Fibroblast of villous mesenchyme (primary cell): ENCODE data around the gene PNPLA1. TPM values are rescaled to one million over a fixed set of nuclear protein-coding genes. Genes with fewer than 3 reads are reported as not detected.

ENCODE experiments used
- DNase-seq: peaks from one replicate; pipeline ENCODE4 v3.0.0-alpha.2; 2010; ENCODE audit warnings: low read depth
- H3K4me3 ChIP-seq: 2 replicates; pipeline ENCODE4 v1.5.1; 2011; ENCODE audit warnings: low read depth, mild to moderate bottlenecking, low read length
- total RNA-seq: library from RNA; depleted of rRNA; stranded (reverse); fragments of >200 nt; gene quantifications from 2 replicates; pipeline ENCODE4 v1.2.3, GENCODE V29; 2012
- TF ChIP-seq, protein P1 (sequence below): IDR thresholded peaks from 2 replicates; pipeline ENCODE4 v1.5.1; 2012; ENCODE audit warnings: low read depth, mild to moderate bottlenecking, low read length; ENCODE audit not compliant: insufficient read depth

The PNPLA1 gene
- total RNA-seq, 1 donor, result not detected

DNA sequence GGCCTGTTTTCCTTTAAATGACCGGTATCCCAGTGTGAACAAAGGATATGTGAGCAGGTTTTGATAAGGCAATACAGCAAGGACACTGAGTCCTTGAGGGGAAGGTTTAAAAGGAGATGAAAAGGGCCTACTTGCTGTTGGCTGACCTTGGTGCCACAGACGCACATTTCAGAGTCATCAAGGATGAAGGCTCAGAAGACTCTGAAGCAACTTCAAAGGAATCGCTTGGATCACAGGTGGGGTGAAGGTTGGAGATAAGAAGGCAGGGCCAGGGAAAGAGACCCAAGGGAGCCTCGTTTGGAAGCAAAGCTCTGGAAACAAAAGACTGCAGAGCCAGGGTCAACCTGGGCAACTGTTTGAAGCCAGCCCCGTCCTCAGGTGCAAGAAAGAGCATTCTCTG, 30.1 kb upstream of the PNPLA1 start:
- TF ChIP-seq, protein P1, sequence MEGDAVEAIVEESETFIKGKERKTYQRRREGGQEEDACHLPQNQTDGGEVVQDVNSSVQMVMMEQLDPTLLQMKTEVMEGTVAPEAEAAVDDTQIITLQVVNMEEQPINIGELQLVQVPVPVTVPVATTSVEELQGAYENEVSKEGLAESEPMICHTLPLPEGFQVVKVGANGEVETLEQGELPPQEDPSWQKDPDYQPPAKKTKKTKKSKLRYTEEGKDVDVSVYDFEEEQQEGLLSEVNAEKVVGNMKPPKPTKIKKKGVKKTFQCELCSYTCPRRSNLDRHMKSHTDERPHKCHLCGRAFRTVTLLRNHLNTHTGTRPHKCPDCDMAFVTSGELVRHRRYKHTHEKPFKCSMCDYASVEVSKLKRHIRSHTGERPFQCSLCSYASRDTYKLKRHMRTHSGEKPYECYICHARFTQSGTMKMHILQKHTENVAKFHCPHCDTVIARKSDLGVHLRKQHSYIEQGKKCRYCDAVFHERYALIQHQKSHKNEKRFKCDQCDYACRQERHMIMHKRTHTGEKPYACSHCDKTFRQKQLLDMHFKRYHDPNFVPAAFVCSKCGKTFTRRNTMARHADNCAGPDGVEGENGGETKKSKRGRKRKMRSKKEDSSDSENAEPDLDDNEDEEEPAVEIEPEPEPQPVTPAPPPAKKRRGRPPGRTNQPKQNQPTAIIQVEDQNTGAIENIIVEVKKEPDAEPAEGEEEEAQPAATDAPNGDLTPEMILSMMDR, result no peak
- no peak for DNase-seq
- H3K4me3 ChIP-seq, result no peak overlapping the region

DNA sequence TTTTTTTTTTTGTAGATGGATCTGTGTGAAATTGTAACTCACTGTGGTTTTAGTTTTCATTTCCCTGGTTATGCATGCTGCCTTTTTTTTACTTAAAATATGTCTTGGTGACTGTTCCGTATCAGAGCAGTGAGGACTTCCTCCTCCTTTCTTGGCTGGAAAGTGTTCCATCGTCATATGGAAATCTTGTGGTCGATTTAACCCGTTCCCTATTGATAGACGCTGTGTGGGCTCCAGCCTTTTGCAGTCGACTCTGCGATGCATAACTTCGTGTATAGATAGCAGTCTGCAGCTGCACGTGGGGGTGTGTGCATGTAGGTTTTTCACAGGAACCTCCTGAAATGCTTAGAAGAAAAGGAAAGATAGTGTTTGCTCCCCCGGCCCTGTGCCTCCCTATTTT, 28.1 kb upstream of the PNPLA1 start:
- TF ChIP-seq, protein P1, result no peak
- no peak overlapping the region for H3K4me3 ChIP-seq
- DNase-seq, result peak; percentile 26

DNA sequence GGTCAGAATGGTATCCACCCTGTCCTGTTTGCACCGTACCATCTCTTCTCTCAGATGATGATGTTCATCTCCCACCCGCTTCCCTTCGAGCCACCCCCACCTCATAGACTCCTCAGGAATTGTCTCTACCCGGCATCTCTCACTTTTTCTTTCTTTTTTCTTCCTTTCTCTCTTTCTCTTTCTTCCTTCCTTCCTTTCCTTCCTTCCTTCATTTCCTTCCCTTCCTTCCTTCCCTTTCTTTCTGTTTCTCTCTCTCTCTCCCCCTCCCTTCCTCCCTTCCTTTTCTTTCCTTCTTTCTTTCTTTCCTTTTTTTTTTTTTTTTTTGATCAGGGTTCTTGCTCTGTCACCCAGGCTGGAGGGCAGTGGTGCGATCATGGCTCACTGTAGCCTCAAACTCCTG, 27.7 kb upstream of the PNPLA1 start:
- no peak for DNase-seq
- TF ChIP-seq, protein P1, result no peak

DNA sequence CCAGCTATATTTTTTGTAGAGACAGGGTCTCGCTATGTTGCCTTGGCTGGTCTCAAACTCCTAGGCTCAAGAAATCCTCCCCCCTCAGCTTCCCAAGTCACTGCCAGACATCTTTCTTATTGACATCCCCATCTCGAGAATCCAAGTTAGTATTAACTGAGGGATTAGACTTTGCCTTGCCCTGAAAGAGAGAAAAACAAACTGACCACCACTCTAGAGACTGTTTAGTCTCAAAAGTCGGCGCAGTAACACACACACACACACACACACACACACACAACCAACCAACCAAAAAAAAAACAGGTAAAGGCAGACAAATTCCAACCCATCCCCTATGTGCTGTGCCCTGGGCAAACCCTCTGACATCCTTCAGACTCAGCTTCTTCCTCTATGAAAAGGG, 27.2 kb upstream of the PNPLA1 start:
- no peak overlapping the region for H3K4me3 ChIP-seq
- TF ChIP-seq, protein P1, result no peak
- no peak for DNase-seq

More for the DNA sequence above, 27.7 kb upstream of the PNPLA1 start:
- no peak overlapping the region for H3K4me3 ChIP-seq

DNA sequence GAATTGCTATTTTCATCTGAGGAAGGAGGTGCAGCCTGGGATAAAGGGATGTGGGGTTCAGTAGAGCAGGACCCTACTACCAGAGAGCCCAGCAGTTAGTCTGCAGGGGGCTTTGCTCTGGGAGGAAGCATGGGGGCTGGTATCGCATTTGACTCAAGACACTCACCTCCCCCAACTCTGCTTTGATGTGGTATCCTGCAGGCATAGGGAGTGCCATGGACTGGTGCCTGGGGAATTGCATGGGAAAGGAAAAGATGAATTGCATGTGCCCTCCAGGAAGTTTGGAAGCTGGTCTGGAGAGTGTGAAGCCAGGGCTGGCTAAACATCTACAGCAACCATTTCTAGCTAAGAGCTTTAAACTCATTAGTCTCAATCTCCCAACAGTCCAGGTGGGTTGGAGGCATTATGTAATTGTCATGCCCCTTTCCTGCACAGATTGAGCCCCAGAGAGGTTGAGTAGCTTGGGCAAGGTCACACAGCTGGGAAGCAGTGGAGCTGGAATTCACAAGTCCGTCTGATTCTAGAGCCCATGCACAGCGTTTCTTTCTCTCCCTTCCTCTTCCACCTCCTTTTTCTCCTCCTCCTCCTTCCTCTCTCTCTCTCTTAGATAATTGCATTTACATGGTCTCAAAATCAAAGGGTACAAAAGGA, 26.2 kb upstream of the PNPLA1 start:
- no peak for DNase-seq
- TF ChIP-seq, protein P1, result no peak

DNA sequence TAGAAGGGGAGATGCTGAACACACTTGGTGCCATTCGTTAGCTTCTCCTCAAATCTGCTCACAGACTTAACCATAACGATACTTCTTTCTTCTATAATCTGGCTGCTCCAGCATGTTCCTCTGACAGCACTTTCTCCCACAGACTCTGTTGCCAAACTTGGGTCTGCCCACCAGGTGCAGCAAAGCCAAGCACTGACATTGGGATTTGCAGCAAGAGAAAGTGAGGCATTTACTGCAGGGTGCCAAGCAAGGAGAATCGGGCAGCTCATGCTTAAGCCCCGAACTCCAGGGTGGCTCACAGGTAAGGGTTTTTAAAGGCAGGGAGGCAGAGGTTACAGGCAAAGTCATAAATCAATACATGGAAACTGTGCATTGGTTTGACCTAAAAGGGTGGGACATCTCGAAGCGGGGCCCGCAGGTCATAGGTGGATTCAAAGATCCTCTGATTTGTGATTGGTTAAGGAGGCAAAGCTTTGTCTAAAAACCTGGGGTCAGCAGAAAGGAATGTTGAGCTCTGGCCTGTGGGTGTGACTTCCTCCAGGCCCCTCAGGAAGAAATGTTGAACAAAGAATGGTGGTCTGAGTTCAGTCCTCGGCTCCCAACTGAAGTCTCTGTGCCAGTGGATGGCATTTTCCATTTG, 25.1 kb upstream of the PNPLA1 start:
- no peak overlapping the region for H3K4me3 ChIP-seq
- TF ChIP-seq, protein P1, result no peak
- no peak for DNase-seq

More for the DNA sequence above, 26.2 kb upstream of the PNPLA1 start:
- no peak overlapping the region for H3K4me3 ChIP-seq
